Measurements from ENCODE around the gene PLK3. TPM values are rescaled to one million over a fixed set of nuclear protein-coding genes. Genes with fewer than 3 reads are reported as not detected.
"Not testable (repeated sequence)": the region's sequence is repeated elsewhere in the genome, so short reads cannot be mapped to it uniquely, and the experiment has no call there.

The PLK3 gene
- total RNA-seq, 2 donors from 2014 or later = 8.1 to 10.4 TPM

DNA sequence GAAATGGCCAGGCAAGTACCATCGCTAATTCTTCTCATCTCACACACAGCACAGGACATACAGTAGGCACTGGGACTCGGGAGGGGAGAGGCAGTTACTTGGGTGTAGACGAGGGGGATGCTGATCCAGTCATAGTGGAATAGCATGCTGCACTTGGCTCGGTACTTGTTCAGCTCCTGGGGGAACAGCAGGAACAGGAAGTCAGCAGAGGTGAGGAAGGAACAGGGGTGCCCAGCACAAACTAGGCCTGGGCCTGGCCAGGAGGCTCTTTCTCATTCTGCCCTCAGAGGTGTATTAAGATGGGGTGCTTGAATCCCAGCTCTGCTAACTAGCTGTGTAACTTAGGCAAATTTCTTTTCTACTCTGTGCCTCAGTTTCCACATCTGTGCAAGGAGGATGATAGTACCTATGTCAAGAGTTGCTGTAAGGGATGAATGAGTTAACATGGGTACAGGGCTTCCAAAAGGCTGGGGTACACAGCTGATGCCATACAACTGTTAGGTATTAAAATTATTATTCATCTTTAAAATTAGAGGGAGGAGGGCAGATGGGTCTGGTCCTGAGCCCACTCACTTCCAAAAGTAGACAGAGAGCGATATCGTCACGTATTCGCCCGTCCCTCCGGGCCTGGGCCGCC, 14.6 kb upstream of the PLK3 start:
- intact Hi-C loops (cut with DNase I, micrococcal nuclease) = loop anchor here in 1 of 2 donors (10.0 kb wide), 1 partner anchor 49 kb away; no protein-coding TSS in a partner anchor
- DNase-seq (peak in 1 of 2 donors; percentile 18), ATAC-seq (no peak)

DNA sequence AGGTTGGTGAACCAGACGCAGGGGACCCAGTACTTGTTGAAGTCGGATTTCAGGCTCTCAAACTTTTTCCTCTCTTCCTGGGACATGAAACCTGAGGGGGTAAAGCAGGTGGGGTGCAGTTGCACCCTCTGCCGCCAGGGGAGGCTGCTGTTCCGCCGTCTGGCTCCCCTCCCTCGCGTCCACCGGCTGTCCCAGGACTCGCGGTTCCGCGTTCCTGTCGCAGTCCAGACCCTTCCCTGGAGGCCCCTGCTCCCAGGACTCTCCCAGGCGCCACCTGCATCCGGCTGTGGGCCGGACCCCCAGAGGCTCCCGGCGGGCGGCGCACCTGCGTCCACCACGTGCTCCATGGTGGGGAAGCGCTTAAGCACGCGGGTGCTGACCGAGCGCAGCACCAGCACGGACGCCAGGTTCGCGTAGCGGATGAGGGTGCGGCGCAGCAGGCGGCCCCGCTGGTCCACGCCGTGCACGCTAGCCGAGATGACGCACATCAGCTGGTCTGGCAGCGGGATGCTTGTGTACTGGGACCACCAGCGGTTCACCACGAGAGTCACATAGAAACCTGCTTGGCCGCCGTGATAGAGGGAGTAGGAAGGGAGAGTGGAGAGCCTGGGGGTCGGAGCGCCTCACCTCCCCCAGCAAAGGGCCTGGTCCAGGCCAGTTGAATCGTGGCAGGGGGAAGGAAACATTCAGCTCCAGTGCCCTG, 13.9 kb upstream of the PLK3 start:
- intact Hi-C loops (cut with DNase I, micrococcal nuclease) = loop anchor here in 1 of 2 donors (10.0 kb wide), 1 partner anchor 49 kb away; no protein-coding TSS in a partner anchor
- DNase-seq (peak in 1 of 2 donors; percentile 80), ATAC-seq (peak; percentile 73)

DNA sequence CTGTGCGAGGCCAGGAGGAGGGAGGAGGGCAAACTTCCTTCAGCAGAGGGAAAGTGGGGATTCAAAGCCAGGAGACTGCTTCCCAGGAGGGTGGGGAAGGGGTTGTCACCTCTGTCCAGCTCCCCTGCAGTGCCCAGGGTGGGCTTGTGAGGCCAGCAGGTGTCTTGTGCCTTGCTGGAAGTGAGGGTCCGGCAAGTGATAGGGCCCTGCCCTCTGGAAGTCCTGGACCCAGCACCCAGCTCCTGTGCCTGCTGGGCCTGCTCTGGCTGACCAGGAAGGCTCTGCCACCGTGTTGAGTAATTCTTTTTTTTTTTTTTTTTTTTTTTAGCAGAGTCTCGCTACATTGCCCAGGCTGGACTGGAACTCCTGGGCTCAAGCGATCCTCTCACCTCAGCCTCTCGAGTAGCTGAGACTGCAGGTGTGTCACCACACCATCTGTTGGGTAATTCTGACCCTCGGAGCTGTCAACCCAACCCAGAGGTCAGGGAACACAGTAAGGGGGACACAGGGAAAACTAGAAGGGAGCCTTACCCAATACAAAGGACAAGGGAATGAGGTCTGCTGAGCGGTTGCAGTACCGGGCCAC, 13.2 kb upstream of the PLK3 start:
- ATAC-seq = no peak
- intact Hi-C loops (cut with DNase I, micrococcal nuclease) = loop anchor here in 1 of 2 donors (10.0 kb wide), 1 partner anchor 48 kb away; no protein-coding TSS in a partner anchor
- DNase-seq = peak in 1 of 2 donors; percentile 32

DNA sequence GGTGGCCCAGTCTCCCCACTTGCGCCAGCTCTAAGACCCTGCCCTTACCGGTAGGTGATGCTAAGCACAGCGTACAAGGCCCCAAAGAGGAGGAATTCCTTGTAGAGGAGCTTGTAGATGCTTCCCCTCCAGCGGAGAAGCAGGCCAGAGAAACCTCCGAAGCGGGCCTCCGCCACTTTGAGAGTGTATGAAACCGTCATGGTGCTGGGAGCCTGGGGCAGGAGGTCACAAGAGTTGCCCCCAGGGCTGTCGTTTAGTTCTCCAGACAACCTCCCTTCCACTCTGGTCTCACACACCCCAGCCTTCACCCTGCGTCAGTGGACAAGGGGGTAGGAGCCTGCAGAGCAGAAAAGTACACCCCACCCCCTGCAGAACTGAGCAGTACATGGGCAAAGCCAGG, 12.7 kb upstream of the PLK3 start:
- intact Hi-C loops (cut with DNase I, micrococcal nuclease) = loop anchor here in 1 of 2 donors (10.0 kb wide), 1 partner anchor 47 kb away; no protein-coding TSS in a partner anchor
- ATAC-seq = no peak
- DNase-seq = peak in 1 of 2 donors; percentile 20

DNA sequence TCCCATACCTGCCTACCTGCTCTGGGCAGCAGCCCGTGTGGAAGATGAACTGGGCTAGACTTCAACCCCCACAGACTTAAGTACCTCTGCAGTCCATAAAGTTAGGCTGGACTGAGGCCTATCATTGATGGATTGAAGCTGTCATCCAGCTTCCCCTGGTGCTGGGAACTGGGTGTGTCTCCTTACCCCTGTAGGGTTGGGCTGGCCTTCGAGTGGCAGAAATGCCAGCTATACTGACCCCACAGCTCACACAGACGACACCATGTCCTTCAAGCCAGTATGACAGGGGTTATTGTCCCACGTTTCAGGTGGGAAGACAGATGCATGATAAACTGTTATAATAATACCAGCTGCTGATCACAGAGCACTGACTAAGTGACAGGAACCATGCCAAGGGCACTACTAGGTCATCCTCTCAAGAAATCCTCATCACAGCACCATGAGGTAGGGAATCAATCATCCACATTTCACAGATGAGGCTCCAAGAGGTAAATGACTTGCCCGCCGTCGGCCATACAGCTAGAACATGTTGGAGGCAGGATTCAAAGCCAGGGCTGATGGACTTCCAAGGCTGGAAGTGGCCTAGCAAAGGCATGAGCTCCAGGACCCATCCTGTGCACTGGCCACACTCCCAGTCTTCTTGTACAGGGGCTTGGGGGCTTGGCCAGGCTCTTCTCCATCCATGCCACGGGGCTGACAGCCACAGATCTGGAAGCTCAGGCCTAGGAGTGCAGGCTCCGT, 11.9 kb upstream of the PLK3 start, which contains the start of gene BEST4:
BEST4 (minus strand) TSS at position 51 of the 741 bp plus-strand sequence. CDS start 465 bp downstream, outside the sequence.
- intact Hi-C loops (cut with DNase I, micrococcal nuclease) = loop anchor here in 1 of 2 donors (10.0 kb wide), 1 partner anchor 47 kb away; no protein-coding TSS in a partner anchor
- DNase-seq = peak in 1 of 2 donors; percentile 22
- no peak for ATAC-seq

DNA sequence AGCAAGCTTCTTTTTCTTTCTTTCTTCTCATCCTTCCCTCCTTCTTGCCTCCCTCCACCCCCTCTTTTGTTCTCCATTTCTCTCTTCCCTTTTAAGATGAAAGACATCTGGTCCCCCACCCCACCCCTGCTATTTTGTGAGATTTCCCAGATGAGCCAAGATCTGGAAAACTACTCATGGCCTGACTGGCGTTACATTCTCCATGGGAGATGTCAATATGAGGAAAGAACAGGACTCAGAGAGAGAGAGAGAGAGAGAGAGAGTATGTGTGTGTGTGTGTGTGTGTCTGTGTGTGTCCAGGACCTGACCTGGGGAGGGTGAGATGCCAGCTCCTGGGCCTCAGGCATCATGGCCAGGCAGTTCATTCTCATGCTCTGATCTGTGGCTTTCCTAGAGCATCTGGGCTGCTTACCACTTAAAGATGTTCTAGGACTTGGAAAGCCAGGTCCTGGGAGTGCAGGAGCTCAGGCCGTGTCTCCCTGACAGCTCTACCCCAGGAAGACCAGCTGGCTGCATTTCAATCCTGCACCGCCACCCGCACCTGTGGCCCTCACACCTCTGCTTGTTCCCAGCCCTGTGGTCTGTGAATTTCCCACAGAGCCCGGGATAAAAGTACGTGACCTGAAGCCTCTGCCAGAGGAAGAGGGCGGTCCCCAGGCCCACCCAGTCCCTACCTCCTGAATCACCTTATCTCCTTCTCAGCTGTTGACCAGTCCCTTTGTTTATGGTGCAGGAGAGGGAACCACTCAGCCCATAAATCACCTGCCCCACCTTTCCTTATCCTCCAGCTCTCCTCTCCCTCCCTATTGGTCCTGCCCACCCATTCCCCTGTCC, 9.0 kb upstream of the PLK3 start:
- peak; percentile 81 for ATAC-seq
- intact Hi-C loops (cut with DNase I, micrococcal nuclease) = loop anchor here in 1 of 2 donors (10.0 kb wide), 1 partner anchor 224 kb away; the partner anchor contains the start of genes HECTD3 and UROD

DNA sequence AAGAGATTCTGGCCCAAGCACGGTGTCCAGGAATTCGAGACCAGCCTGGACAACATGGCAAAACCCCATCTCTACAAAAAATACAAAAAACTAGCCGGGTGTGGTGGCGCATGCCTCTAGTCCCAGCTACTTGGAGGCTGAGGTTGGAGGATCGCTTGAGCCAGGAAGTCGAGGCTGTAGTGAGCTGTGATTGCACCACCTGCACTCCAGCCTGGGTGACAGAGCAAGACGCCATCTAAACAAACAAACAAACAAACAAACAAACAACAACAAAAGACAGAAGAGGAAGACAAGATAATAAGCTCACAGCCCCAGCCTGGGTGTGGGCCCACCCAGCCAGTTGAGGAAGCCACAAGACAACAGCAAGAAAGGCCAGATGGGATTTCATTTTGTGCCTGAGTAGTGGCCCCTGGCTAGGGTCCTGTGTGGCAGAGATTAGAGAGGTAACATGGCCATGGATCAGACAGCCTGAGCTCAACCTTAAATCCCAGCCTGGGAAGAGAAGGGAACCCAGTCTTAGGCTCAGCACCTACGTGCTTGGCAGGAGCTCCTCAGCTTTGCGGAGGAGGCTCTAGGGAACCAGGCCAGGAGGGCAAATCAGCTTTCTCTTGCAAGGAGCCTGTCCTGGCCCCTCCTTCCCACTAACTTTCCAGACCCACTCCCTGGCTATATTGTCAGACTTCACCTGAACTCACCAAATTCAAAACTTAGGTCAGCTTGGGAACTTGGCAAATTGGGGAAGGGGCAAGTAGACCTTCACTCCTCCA, 7.3 kb upstream of the PLK3 start:
- DNase-seq (peak in 1 of 2 donors; percentile 15), ATAC-seq (no peak)
- intact Hi-C loops (cut with DNase I, micrococcal nuclease) = loop anchor here in 1 of 2 donors (10.0 kb wide), 1 partner anchor 222 kb away; the partner anchor contains the start of genes HECTD3 and UROD

More for the DNA sequence above, 9.0 kb upstream of the PLK3 start:
- peak; percentile 40 to 54 for DNase-seq

DNA sequence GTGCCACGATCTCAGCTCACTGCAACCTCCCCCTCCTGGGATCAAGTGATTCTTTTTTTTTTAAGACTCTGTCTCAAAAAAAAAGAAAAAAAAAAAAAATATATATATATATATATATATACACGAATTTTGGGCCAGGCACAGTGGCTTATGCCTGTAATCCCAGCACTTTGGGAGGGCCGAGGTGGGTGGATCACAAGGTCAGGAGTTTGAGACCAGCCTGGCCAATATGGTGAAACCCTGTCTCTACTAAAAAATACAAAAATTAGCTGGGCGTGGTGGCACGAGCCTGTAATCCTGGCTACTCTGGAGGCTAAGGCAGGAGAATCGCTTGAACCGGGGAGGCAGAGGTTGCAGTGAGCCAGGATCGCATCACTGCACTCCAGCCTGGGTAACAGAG, 2.3 kb upstream of the PLK3 start:
- peak in 1 of 2 donors; percentile 18 for DNase-seq
- intact Hi-C loops (cut with DNase I, micrococcal nuclease) = loop anchor here in 1 of 2 donors (10.0 kb wide), 1 partner anchor 217 kb away; the partner anchor contains the start of genes HECTD3 and UROD

DNA sequence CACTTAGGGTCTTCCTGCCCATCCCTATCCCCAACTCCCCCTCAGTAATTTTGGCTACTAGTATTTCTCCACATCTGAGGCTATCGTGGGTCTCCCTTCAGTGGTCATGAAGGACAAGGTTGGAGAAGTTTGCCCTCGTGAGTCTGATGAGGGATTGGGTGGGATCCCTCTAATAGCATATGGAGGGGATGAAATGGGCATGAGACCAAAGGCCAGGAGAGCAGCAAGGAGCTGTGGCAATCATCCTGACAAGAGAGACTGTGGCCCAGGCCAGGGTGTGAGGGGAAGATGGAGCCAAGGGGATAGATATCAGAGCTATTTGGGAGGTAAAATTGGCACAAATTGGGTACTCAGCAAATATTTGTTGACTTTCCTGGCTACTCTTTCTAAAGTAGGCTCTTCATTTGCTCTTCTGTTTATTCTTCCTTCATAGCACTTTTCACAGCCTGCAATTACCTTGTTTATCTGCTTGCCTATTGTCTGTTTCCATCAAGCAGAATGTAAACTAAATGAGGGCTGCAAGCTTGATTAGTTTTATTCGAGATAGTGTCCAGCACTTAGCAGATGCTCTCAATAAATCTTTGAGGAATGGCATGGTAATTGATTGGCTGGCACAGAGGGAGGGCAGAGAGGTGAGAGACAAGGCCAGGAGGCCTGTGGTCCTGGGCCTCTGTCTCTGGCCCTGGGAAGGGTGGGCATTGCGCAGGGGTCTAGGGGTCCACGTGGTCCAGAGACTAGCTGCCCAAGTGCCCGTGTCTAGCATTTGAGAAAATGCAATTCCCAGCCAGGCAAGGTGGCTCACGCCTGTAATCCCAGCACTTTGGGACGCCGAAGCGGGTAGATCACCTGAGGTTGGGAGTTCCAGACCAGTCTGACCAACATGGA, 1.5 kb upstream of the PLK3 start:
- ATAC-seq = no peak
- intact Hi-C loops (cut with DNase I, micrococcal nuclease) = loop anchor here in 1 of 2 donors (10.0 kb wide), 1 partner anchor 216 kb away; the partner anchor contains the start of genes HECTD3 and UROD
- DNase-seq = peak in 1 of 2 donors; percentile 27

More for the DNA sequence above, 2.3 kb upstream of the PLK3 start:
- ATAC-seq = not testable (repeated sequence)

DNA sequence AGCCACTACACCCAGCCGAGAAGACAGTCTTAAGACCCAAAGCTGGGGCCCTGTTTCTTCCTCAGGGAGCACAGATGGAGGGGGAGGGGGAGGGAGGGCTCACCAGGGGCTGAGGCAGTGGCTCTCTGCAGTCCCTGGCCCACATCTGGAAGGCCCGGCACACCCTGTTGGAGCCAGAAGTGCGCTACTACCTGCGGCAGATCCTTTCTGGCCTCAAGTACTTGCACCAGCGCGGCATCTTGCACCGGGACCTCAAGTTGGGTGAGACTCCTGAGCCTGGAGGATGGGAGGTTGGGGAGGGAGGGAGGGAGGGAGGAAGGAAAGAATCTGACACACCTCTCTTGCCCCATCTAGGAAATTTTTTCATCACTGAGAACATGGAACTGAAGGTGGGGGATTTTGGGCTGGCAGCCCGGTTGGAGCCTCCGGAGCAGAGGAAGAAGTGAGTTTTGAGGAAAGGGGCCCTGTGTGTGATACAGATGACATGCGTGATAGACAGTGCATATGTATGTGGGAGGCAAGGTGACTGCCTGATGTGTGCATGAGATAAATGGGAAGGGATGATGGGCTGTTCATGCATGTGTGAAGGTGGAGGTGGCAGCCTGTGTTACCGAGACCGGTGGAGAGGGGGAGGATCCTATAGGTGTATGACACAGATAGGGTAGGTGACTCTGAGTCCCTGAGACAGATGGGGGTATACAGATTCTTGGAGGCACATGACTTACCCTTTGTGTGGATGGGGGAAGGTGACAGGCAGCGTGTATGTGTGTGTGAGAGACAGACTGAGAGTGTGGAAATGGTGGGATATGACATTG, 1.5 kb downstream of the PLK3 start:
- ATAC-seq (no peak), DNase-seq (peak in 1 of 2 donors; percentile 28)
- intact Hi-C loops (cut with DNase I, micrococcal nuclease) = no loop called here

DNA sequence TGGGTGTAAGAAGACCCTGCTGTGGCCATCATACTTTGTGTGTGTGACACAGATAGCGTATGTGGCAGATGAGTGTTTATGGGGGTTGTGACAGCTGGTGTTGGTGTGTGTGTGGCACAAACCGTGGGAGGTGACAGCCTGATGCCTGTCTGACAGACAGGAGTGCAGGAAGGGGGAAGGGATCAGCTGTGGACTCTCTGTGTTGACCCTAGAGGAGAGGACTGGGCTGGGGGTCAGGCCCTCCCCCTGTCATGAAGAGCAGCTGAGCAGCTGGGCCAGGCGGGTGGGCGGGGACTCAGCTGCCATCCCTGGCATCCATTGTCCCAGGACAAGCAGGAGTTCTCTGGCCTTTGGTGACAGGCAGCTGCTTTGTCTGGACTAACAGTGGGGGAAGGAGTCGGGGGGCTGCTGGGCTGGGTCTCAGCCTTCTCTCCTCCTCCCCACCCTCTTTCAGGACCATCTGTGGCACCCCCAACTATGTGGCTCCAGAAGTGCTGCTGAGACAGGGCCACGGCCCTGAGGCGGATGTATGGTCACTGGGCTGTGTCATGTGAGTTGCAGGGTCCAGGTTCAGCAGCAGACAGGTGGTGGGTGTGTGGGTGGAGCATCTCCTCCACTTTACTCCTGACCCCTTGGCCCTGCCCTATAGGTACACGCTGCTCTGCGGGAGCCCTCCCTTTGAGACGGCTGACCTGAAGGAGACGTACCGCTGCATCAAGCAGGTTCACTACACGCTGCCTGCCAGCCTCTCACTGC, 2.3 kb downstream of the PLK3 start:
- DNase-seq = peak in 1 of 2 donors; percentile 29
- intact Hi-C loops (cut with DNase I, micrococcal nuclease) = no loop called here
- ATAC-seq = no peak

DNA sequence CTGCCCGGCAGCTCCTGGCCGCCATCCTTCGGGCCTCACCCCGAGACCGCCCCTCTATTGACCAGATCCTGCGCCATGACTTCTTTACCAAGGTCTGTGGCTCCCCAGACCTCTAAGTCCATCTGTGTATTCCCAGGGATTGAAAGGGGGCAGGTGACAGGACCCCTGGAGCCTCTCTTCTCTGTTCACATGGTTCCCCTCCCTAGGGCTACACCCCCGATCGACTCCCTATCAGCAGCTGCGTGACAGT, 2.8 kb downstream of the PLK3 start:
- intact Hi-C loops (cut with DNase I, micrococcal nuclease) = no loop called here

DNA sequence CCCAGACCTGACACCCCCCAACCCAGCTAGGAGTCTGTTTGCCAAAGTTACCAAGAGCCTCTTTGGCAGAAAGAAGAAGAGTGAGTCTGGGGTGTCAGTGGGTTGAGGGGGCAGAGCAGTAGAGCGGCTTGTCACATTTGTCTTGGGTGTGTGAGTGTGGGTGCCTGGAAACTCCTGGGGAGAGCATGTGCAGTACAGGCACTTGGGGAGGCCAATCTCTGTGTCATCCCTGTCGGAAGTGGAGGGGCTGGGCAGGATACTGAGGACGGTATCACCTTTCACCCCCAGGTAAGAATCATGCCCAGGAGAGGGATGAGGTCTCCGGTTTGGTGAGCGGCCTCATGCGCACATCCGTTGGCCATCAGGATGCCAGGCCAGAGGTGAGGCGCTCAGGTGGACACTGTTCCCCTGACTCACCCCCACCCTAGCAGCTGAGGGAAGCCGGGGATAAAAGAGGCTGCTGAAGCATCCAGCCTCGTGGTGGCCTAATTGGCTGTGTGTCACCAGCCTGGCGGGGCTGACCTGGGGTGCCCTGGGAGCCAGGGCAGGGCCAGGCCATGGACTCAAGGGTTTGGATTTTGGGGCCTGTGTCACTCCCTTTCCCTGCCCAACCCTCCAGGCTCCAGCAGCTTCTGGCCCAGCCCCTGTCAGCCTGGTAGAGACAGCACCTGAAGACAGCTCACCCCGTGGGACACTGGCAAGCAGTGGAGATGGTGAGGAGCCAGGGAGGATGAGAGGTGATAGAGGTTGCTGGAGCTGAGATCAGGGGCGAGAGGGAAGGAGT, 3.3 kb downstream of the PLK3 start:
- DNase-seq (peak in 1 of 2 donors; percentile 24), ATAC-seq (no peak)
- intact Hi-C loops (cut with DNase I, micrococcal nuclease) = no loop called here

More for the DNA sequence above, 2.8 kb downstream of the PLK3 start:
- no peak for ATAC-seq
- no peak for DNase-seq
